GM23248 (cell line): ENCODE measurements around the gene ADK.

Experiments
- EZH2 ChIP-seq: fragments of 200-600 bp; sonication (generic); IDR thresholded peaks from 2 replicates; pipeline ENCODE4 v1.6.1; 2018; ENCODE audit warnings: antibody characterized with exemption, mild to moderate bottlenecking; ENCODE audit not compliant: insufficient read depth, poor library complexity, severe bottlenecking
- EZH2phosphoT487 ChIP-seq: fragments of 200-600 bp; sonication (generic); IDR thresholded peaks from 2 replicates; pipeline ENCODE4 v1.6.1; 2018; ENCODE audit warnings: antibody characterized with exemption, moderate library complexity, mild to moderate bottlenecking, low read depth; ENCODE audit not compliant: insufficient read depth

DNA sequence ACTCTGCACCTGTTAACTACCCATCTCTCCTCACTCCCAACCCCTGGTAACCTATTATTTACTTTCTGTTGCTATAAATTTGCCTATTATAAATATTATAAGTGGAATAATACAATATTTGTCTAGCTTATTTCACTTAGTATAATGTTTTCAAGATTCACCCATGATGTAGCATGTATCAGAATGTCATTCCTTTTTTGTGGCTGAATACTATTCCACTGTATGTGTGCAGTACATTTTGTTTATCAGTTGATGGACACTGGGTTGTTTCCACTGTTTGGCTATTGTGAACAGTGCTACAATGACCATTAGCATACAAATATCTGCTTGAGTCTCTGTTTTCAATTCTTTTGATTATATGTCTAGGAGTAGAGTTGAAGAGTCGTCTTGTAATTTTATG, 582.6 kb downstream of the ADK start:
- TF ChIP-seq EZH2 (no peak), EZH2phosphoT487 (no peak)
